HCT116 (cell line): Measurements from ENCODE around the gene PLOD2. TPM values are rescaled to one million over a fixed set of nuclear protein-coding genes. Genes with fewer than 3 reads are reported as not detected.

Experiments
- ATAC-seq: fragments of 200-7000 bp; cut with Tn5 transposase; 2 replicates; pipeline ENCODE4 v1.9.1; 2020; ENCODE audit warnings: mild to moderate bottlenecking, moderate library complexity
- BruUV-seq: library from RNA; stranded (reverse); fragments of 400-500 nt; replicated peaks from 2 replicates; lab custom pipeline; 2021; lab: Mats Ljungman, UMichigan
- CTCF ChIA-PET: fragments of 300-600 bp; sonication (Branson Sonifier 250); formaldehyde crosslinking; loops from one replicate; lab custom pipeline; 2021; ENCODE audit warnings: antibody characterized with exemption; lab: Charles Lee
- POLR2A ChIA-PET: fragments of 300-600, 350-600 bp; sonication (Branson Sonifier 250); formaldehyde crosslinking; loops from one replicate; lab custom pipeline; 2021; ENCODE audit warnings: antibody characterized with exemption; lab: Charles Lee
- RAD21 ChIA-PET, 2 experiments: fragments of 300-600 bp; sonication (Branson Sonifier 250); formaldehyde crosslinking; loops; one replicate each; lab custom pipeline; 2023; ENCODE audit warnings: low total read pairs in 2 of 2; ENCODE audit not compliant: uncharacterized antibody in 2 of 2, unreplicated experiment in 2 of 2, low non-redundant PET in 1 of 2; lab: Charles Lee
- DNase-seq: peaks from one replicate; pipeline ENCODE4 v3.0.0-alpha.2; 2010; ENCODE audit warnings: low read depth, low spot score
- H2AFZ ChIP-seq: fragments of 200-600 bp; shearing (Covaris generic), sonication (generic); 2 replicates; pipeline ENCODE4 v1.6.1; 2017; ENCODE audit warnings: low read depth, mixed run types, mixed read lengths, antibody characterized with exemption, low read length; ENCODE audit not compliant: poor library complexity, severe bottlenecking
- H3K27ac ChIP-seq: 2 replicates; pipeline ENCODE4 v1.5.1; 2012; ENCODE audit warnings: low read depth, low read length
- H3K27me3 ChIP-seq: fragments of 200-600 bp; sonication (generic); 2 replicates; pipeline ENCODE4 v1.6.1; 2016; ENCODE audit warnings: mixed run types, low read length, mixed read lengths; ENCODE audit not compliant: insufficient read depth
- H3K36me3 ChIP-seq, 2 experiments: fragments of 200-500 bp in 1 of 2; fragments of 200-600 bp in 1 of 2; sonication (Bioruptor generic) in 1 of 2; sonication (generic) in 1 of 2; 2 replicates each; pipeline versions ENCODE4 v1.5.1 to v1.6.1; 2014 to 2016; ENCODE audit warnings: low read length in 2 of 2, inconsistent platforms in 1 of 2, mixed read lengths in 1 of 2, mixed run types in 1 of 2; ENCODE audit not compliant: insufficient read depth in 2 of 2, control insufficient read depth in 1 of 2
- H3K4me1 ChIP-seq, 2 experiments: fragments of 200-600 bp in 1 of 2; sonication (generic) in 1 of 2; 2 replicates each; pipeline versions ENCODE4 v1.5.1 to v1.6.1; 2012 to 2017; ENCODE audit warnings: low read length in 2 of 2, inconsistent platforms in 1 of 2, mild to moderate bottlenecking in 1 of 2, mixed read lengths in 1 of 2, mixed run types in 1 of 2, moderate library complexity in 1 of 2; ENCODE audit not compliant: insufficient read depth in 2 of 2, control insufficient read depth in 1 of 2
- H3K4me2 ChIP-seq: fragments of 200-600 bp; sonication (generic); 2 replicates; pipeline ENCODE4 v1.6.1; 2017; ENCODE audit warnings: mixed run types, low read length, mixed read lengths
- H3K4me3 ChIP-seq, 2 experiments: fragments of 200-600 bp in 1 of 2; sonication (generic) in 1 of 2; replicated peaks in 1 of 2; 2 replicates each; pipeline ENCODE4 v1.5.1; 2011 to 2016; ENCODE audit warnings: low read length in 2 of 2, control low read depth in 1 of 2, low read depth in 1 of 2, mild to moderate bottlenecking in 1 of 2, mixed read lengths in 1 of 2, mixed run types in 1 of 2
- H3K79me2 ChIP-seq: fragments of 200-600 bp; sonication (generic); 2 replicates; pipeline ENCODE4 v1.6.1; 2017; ENCODE audit warnings: mild to moderate bottlenecking, mixed run types, low read length, moderate library complexity, mixed read lengths; ENCODE audit not compliant: insufficient read depth
- H3K9ac ChIP-seq: fragments of 200-600 bp; sonication (generic); 2 replicates; pipeline ENCODE4 v1.6.1; 2016; ENCODE audit warnings: low read length, mixed read lengths
- H3K9me2 ChIP-seq: fragments of 200-600 bp; sonication (generic), shearing (Covaris generic); 2 replicates; pipeline ENCODE4 v1.6.1; 2017; ENCODE audit warnings: mixed run types, mild to moderate bottlenecking, moderate library complexity; ENCODE audit not compliant: insufficient read depth
- H3K9me3 ChIP-seq, 2 experiments: fragments of 200-500 bp in 1 of 2; fragments of 200-600 bp in 1 of 2; sonication (Bioruptor generic) in 1 of 2; sonication (generic) in 1 of 2; 2 replicates each; pipeline ENCODE4 v1.6.1; 2014 to 2017; ENCODE audit warnings: low read length in 2 of 2, mixed read lengths in 2 of 2, inconsistent platforms in 1 of 2, low read depth in 1 of 2, mild to moderate bottlenecking in 1 of 2, mixed run types in 1 of 2, moderate library complexity in 1 of 2; ENCODE audit not compliant: control insufficient read depth in 1 of 2, insufficient read depth in 1 of 2
- H4K20me1 ChIP-seq: fragments of 200-600 bp; sonication (generic), shearing (Covaris generic); 2 replicates; pipeline ENCODE4 v1.6.1; 2017; ENCODE audit warnings: mixed run types, mild to moderate bottlenecking, moderate library complexity; ENCODE audit not compliant: insufficient read depth
- CEBPB ChIP-seq: IDR thresholded peaks from 2 replicates; pipeline ENCODE4 v1.6.1; 2012; ENCODE audit warnings: low read depth
- ELF1 ChIP-seq: IDR thresholded peaks from 2 replicates; pipeline ENCODE4 v1.6.1; 2012; ENCODE audit warnings: low read depth, borderline replicate concordance
- EZH2 ChIP-seq: fragments of 200-600 bp; sonication (generic); IDR thresholded peaks from 2 replicates; pipeline ENCODE4 v1.6.1; 2017; ENCODE audit warnings: antibody characterized with exemption, mixed run types
- EZH2phosphoT487 ChIP-seq: fragments of 200-600 bp; IDR thresholded peaks from 2 replicates; pipeline ENCODE4 v1.6.1; 2018; ENCODE audit warnings: antibody characterized with exemption, borderline replicate concordance
- JUND ChIP-seq: IDR thresholded peaks from 2 replicates; pipeline ENCODE4 v1.6.1; 2012
- POLR2A ChIP-seq: IDR thresholded peaks from 2 replicates; pipeline ENCODE4 v1.7.0; 2011; ENCODE audit warnings: borderline replicate concordance; ENCODE audit not compliant: insufficient read depth, insufficient read length; ENCODE audit errors: extremely low read depth
- POLR2AphosphoS5 ChIP-seq: IDR thresholded peaks from 2 replicates; pipeline ENCODE4 v1.6.1; 2011; ENCODE audit warnings: mild to moderate bottlenecking, low read depth, low read length, moderate library complexity
- RAD21 ChIP-seq: IDR thresholded peaks from 2 replicates; pipeline ENCODE4 v1.6.1; 2012; ENCODE audit warnings: low read depth, mild to moderate bottlenecking
- SRF ChIP-seq: IDR thresholded peaks from 2 replicates; pipeline ENCODE4 v1.6.1; 2012; ENCODE audit warnings: low read depth
- TCF7L2 ChIP-seq: IDR thresholded peaks from 2 replicates; pipeline ENCODE4 v1.7.0; 2011; ENCODE audit warnings: borderline replicate concordance, inconsistent platforms; ENCODE audit not compliant: insufficient read depth, insufficient read length; ENCODE audit errors: extremely low read depth
- YY1 ChIP-seq: IDR thresholded peaks from 2 replicates; pipeline ENCODE4 v1.6.1; 2011; ENCODE audit warnings: low read length, low read depth, moderate library complexity, mild to moderate bottlenecking; ENCODE audit not compliant: insufficient replicate concordance; ENCODE audit errors: extremely low read depth
- ZFX ChIP-seq: fragments of 450-650 bp; IDR thresholded peaks from 2 replicates; pipeline ENCODE4 v1.6.1; 2017
- intact Hi-C: fragments of 100-400 bp; cut with micrococcal nuclease; formaldehyde crosslinking; loops from 2 replicates; pipeline ENCODE4 v1.10.0; 2022
- total RNA-seq: library from RNA; stranded (reverse); gene quantifications from one replicate; pipeline ENCODE4 v1.2.1, GENCODE V29; 2021; ENCODE audit not compliant: unreplicated experiment
- TF ChIP-seq, protein P1 (sequence below): IDR thresholded peaks from 2 replicates; pipeline ENCODE4 v1.6.1; 2012
- TF ChIP-seq, protein P2 (sequence below): IDR thresholded peaks from 2 replicates; pipeline ENCODE4 v1.6.1; 2012; ENCODE audit warnings: low read depth
- TF ChIP-seq, protein P3 (sequence below), 3 experiments: fragments of 200-600 bp in 1 of 3; sonication (generic) in 1 of 3; IDR thresholded peaks in 2 of 3; conservative IDR thresholded peaks in 1 of 3; 2 replicates each; pipeline ENCODE4 v1.5.1; 2012 to 2017; ENCODE audit warnings: low read depth in 2 of 3, low read length in 2 of 3, antibody characterized with exemption in 1 of 3, borderline replicate concordance in 1 of 3, control low read depth in 1 of 3, mild to moderate bottlenecking in 1 of 3, mixed read lengths in 1 of 3, mixed run types in 1 of 3, moderate library complexity in 1 of 3; ENCODE audit not compliant: insufficient read depth in 1 of 3
- TF ChIP-seq, protein P4 (sequence below): IDR thresholded peaks from 2 replicates; pipeline ENCODE4 v1.6.1; 2012

The PLOD2 gene
- total RNA-seq, 1 experiment from 2014 or later, result 25.8 TPM

DNA sequence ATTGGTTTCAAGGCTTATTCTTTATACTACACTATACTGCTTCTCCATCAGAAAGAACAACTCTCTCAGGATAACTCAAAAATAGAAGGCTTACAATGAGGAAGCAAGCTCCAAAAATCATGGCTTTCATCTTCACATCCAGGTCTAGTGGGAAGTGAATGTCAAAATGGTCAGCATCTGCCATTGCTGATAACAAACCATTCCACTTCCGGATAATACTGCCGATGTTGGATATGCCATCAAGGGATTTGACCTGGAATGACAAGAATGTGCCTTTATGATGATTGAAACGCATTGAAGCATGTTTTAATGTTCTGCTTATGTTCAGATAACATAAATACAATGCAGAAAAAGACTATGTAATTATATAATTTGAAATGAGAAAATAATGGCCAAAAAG, 34.0 kb upstream of the PLOD2 start:
- Histone ChIP-seq H3K9me2 (no peaks in the 10 kb centered on the region), H3K9ac (no peak overlapping the region), H2AFZ (no peak overlapping the region), H3K79me2 (no peaks in the 10 kb centered on the region), H3K4me2 (no peak overlapping the region), H3K4me1 (no peaks in the 10 kb centered on the region), H3K36me3 (no peaks in the 10 kb centered on the region), H3K27ac (no peak overlapping the region), H3K9me3 (no peaks in the 10 kb centered on the region), H3K4me3 (no peak overlapping the region), H4K20me1 (no peaks in the 10 kb centered on the region), H3K27me3 (no peaks in the 10 kb centered on the region)
- ChIA-PET CTCF (no interaction called here), POLR2A (no interaction called here), RAD21 (no interaction called here)
- DNase-seq (no peak), ATAC-seq (no peak)
- TF ChIP-seq JUND (no peak), POLR2AphosphoS5 (no peak), RAD21 (no peak), POLR2A (no peak), CEBPB (no peak)
- TF ChIP-seq, protein P1, sequence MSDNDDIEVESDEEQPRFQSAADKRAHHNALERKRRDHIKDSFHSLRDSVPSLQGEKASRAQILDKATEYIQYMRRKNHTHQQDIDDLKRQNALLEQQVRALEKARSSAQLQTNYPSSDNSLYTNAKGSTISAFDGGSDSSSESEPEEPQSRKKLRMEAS, result no peak
- no TSS peak for BruUV-seq
- intact Hi-C loops, result no loop called here

DNA sequence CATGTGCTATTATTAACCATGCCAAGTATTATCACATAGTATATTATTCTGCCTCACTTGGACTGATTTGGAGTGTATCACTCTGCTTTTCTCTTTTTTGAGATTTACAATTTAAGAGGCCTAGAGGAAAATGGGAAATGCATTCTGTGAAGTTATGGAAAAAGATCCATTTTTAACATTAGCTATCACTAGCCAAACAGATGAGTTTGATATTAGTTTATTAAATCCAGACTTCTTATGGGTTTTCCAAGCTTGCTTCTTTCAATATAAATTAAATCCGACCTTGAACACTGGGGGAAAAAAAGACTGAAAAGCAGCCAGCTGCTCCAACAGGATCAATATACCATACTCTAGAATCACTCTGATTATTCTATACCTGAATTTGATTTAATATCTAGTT, 30.1 kb upstream of the PLOD2 start:
- Histone ChIP-seq H3K4me1 (peaks cover 0 to 3% of the 10 kb centered on the region in 2 experiments; a peak in 1 of 4 replicates), H3K36me3 (no peaks in the 10 kb centered on the region), H3K4me2 (no peak overlapping the region), H3K9me3 (no peaks in the 10 kb centered on the region), H4K20me1 (no peaks in the 10 kb centered on the region), H3K4me3 (no peak overlapping the region), H3K27me3 (no peaks in the 10 kb centered on the region), H2AFZ (no peak overlapping the region), H3K9ac (no peak overlapping the region), H3K27ac (no peak overlapping the region), H3K9me2 (no peaks in the 10 kb centered on the region), H3K79me2 (no peaks in the 10 kb centered on the region)
- ATAC-seq (no peak), DNase-seq (no peak)
- CTCF ChIA-PET, result interaction anchor here (4.8 to 5.1 kb wide), 3 partner anchors 127 to 386 kb away, joined by 63 to 141 read pairs (median 109); no protein-coding TSS in a partner anchor
- RAD21 ChIA-PET, result no interaction called here
- POLR2A ChIA-PET, result no interaction called here
- intact Hi-C loops, result no loop called here
- BruUV-seq, result no TSS peak
- TF ChIP-seq, protein P2, sequence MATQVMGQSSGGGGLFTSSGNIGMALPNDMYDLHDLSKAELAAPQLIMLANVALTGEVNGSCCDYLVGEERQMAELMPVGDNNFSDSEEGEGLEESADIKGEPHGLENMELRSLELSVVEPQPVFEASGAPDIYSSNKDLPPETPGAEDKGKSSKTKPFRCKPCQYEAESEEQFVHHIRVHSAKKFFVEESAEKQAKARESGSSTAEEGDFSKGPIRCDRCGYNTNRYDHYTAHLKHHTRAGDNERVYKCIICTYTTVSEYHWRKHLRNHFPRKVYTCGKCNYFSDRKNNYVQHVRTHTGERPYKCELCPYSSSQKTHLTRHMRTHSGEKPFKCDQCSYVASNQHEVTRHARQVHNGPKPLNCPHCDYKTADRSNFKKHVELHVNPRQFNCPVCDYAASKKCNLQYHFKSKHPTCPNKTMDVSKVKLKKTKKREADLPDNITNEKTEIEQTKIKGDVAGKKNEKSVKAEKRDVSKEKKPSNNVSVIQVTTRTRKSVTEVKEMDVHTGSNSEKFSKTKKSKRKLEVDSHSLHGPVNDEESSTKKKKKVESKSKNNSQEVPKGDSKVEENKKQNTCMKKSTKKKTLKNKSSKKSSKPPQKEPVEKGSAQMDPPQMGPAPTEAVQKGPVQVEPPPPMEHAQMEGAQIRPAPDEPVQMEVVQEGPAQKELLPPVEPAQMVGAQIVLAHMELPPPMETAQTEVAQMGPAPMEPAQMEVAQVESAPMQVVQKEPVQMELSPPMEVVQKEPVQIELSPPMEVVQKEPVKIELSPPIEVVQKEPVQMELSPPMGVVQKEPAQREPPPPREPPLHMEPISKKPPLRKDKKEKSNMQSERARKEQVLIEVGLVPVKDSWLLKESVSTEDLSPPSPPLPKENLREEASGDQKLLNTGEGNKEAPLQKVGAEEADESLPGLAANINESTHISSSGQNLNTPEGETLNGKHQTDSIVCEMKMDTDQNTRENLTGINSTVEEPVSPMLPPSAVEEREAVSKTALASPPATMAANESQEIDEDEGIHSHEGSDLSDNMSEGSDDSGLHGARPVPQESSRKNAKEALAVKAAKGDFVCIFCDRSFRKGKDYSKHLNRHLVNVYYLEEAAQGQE, result no peak
- TF ChIP-seq RAD21, result no peak
- TF ChIP-seq ELF1, result no peak
- no peak for TF ChIP-seq SRF
- TF ChIP-seq ZFX, result no peak
- TF ChIP-seq EZH2phosphoT487, result no peak
- no peak for TF ChIP-seq EZH2
- TF ChIP-seq, protein P3, sequence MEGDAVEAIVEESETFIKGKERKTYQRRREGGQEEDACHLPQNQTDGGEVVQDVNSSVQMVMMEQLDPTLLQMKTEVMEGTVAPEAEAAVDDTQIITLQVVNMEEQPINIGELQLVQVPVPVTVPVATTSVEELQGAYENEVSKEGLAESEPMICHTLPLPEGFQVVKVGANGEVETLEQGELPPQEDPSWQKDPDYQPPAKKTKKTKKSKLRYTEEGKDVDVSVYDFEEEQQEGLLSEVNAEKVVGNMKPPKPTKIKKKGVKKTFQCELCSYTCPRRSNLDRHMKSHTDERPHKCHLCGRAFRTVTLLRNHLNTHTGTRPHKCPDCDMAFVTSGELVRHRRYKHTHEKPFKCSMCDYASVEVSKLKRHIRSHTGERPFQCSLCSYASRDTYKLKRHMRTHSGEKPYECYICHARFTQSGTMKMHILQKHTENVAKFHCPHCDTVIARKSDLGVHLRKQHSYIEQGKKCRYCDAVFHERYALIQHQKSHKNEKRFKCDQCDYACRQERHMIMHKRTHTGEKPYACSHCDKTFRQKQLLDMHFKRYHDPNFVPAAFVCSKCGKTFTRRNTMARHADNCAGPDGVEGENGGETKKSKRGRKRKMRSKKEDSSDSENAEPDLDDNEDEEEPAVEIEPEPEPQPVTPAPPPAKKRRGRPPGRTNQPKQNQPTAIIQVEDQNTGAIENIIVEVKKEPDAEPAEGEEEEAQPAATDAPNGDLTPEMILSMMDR (IDR thresholded peaks at IDR 0.05 in 2 of 3, conservative IDR thresholded peaks at IDR 0.05 in 1 of 3; ENCODE audit: borderline replicate concordance in 1 of 3, insufficient read depth in 1 of 3, low read depth in 2 of 3, low read length in 2 of 3), result no peak
- TF ChIP-seq, protein P4, sequence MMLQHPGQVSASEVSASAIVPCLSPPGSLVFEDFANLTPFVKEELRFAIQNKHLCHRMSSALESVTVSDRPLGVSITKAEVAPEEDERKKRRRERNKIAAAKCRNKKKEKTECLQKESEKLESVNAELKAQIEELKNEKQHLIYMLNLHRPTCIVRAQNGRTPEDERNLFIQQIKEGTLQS, result no peak
- no peak for TF ChIP-seq YY1
- TF ChIP-seq TCF7L2, result no peak
- no peak for TF ChIP-seq POLR2A
